GM23338 (cell line): ENCODE measurements around the gene DCST2. TPM values are rescaled to one million over a fixed set of nuclear protein-coding genes. Genes with fewer than 3 reads are reported as not detected.

ENCODE experiments used
- ATAC-seq: fragments of 200-7000 bp; cut with Tn5 transposase; 3 replicates; pipeline ENCODE4 v1.9.1; 2020
- DNase-seq: peaks from one replicate; pipeline ENCODE4 v3.0.0-alpha.2; 2015; ENCODE audit warnings: low spot score
- H2AFZ ChIP-seq: fragments of 200-600 bp; sonication (generic); 2 replicates; pipeline ENCODE4 v1.8.0; 2016; ENCODE audit warnings: antibody characterized with exemption, mild to moderate bottlenecking, moderate library complexity
- H3F3A ChIP-seq: fragments of 200-600 bp; sonication (generic); replicated peaks from 2 replicates; pipeline ENCODE4 v1.8.0; 2017; ENCODE audit warnings: antibody characterized with exemption, mixed run types, low read depth
- H3K27ac ChIP-seq: fragments of 200-600 bp; sonication (generic); 2 replicates; pipeline ENCODE4 v1.6.1; 2016; ENCODE audit warnings: low read depth
- H3K27me3 ChIP-seq: fragments of 200-600 bp; sonication (generic); 2 replicates; pipeline ENCODE4 v1.8.0; 2016; ENCODE audit warnings: mild to moderate bottlenecking, mixed run types, moderate library complexity; ENCODE audit not compliant: insufficient read depth
- H3K36me3 ChIP-seq: fragments of 200-600 bp; sonication (generic); 2 replicates; pipeline ENCODE4 v1.8.0; 2016; ENCODE audit warnings: mild to moderate bottlenecking; ENCODE audit not compliant: insufficient read depth
- H3K4me1 ChIP-seq: fragments of 200-600 bp; sonication (generic); 2 replicates; pipeline ENCODE4 v1.8.0; 2016; ENCODE audit warnings: mild to moderate bottlenecking, moderate library complexity; ENCODE audit not compliant: insufficient read depth
- H3K4me2 ChIP-seq: fragments of 200-600 bp; sonication (generic); 2 replicates; pipeline ENCODE4 v1.7.1; 2017; ENCODE audit warnings: mixed run types
- H3K4me3 ChIP-seq: fragments of 200-600 bp; sonication (generic); 2 replicates; pipeline ENCODE4 v1.6.1; 2016; ENCODE audit warnings: mixed run types
- H3K79me2 ChIP-seq: fragments of 200-600 bp; sonication (generic); replicated peaks from 2 replicates; pipeline ENCODE4 v1.8.0; 2017; ENCODE audit warnings: mild to moderate bottlenecking; ENCODE audit not compliant: insufficient read depth
- H3K9me2 ChIP-seq: fragments of 200-600 bp; sonication (generic); 2 replicates; pipeline ENCODE4 v1.8.0; 2017; ENCODE audit not compliant: insufficient read depth
- H4K20me1 ChIP-seq: fragments of 200-600 bp; sonication (generic); replicated peaks from 2 replicates; pipeline ENCODE4 v1.8.0; 2017; ENCODE audit warnings: mild to moderate bottlenecking; ENCODE audit not compliant: insufficient read depth
- H3K27ac Mint-ChIP-seq: 2 replicates; pipeline ENCODE4 v1.8.0; 2020; ENCODE audit warnings: inconsistent platforms, mild to moderate bottlenecking, moderate library complexity, mixed read lengths
- H3K27me3 Mint-ChIP-seq: 3 replicates; pipeline ENCODE4 v1.8.0; 2022; ENCODE audit warnings: low read depth, mild to moderate bottlenecking, moderate library complexity, mixed read lengths, inconsistent platforms; ENCODE audit not compliant: insufficient read depth, poor library complexity
- H3K36me3 Mint-ChIP-seq: 3 replicates; pipeline ENCODE4 v1.8.0; 2021; ENCODE audit warnings: low read depth, mild to moderate bottlenecking, inconsistent platforms, moderate library complexity, mixed read lengths
- H3K4me1 Mint-ChIP-seq: 3 replicates; pipeline ENCODE4 v1.8.0; 2020; ENCODE audit warnings: mild to moderate bottlenecking, inconsistent platforms, mixed read lengths
- H3K4me3 Mint-ChIP-seq: 3 replicates; pipeline ENCODE4 v1.8.0; 2021; ENCODE audit warnings: moderate library complexity, mild to moderate bottlenecking, inconsistent platforms, mixed read lengths
- H3K9me3 Mint-ChIP-seq: 3 replicates; pipeline ENCODE4 v1.8.0; 2020; ENCODE audit warnings: moderate library complexity, mild to moderate bottlenecking, inconsistent platforms, mixed read lengths
- CREB1 ChIP-seq: fragments of 250-450 bp; sonication (Bioruptor Pico); IDR thresholded peaks from 2 replicates; pipeline ENCODE4 v1.5.0; 2020; ENCODE audit warnings: low read depth, mild to moderate bottlenecking, moderate library complexity
- CTCF ChIP-seq, 2 experiments: fragments of 200-600 bp in 1 of 2; sonication (generic) in 1 of 2; conservative IDR thresholded peaks; 2 replicates each; pipeline versions ENCODE4 v1.5.1 to v1.6.1; 2016 to 2017; ENCODE audit warnings: antibody characterized with exemption in 2 of 2, low read depth in 2 of 2, mild to moderate bottlenecking in 2 of 2, moderate library complexity in 1 of 2
- ETS1 ChIP-seq: IDR thresholded peaks from 2 replicates; pipeline ENCODE4 v1.6.1; 2016; ENCODE audit warnings: antibody characterized with exemption
- EZH2 ChIP-seq: fragments of 200-600 bp; sonication (generic); IDR thresholded peaks from one replicate; pipeline ENCODE4 v1.8.0; 2017; ENCODE audit warnings: antibody characterized with exemption, mild to moderate bottlenecking, low read depth; ENCODE audit not compliant: unreplicated experiment
- EZH2phosphoT487 ChIP-seq: fragments of 200-600 bp; sonication (generic); IDR thresholded peaks from one replicate; pipeline ENCODE4 v1.8.1; 2018; ENCODE audit warnings: antibody characterized with exemption; ENCODE audit not compliant: unreplicated experiment
- JUNB ChIP-seq: IDR thresholded peaks from one replicate; pipeline ENCODE4 v1.6.1; 2016; ENCODE audit warnings: antibody characterized with exemption; ENCODE audit not compliant: unreplicated experiment
- NANOG ChIP-seq: IDR thresholded peaks from 2 replicates; pipeline ENCODE4 v1.6.1; 2016; ENCODE audit warnings: antibody characterized with exemption, borderline replicate concordance
- POLR2AphosphoS5 ChIP-seq: IDR thresholded peaks from 2 replicates; pipeline ENCODE4 v1.6.1; 2016; ENCODE audit warnings: antibody characterized with exemption, low read depth
- REST ChIP-seq: IDR thresholded peaks from one replicate; pipeline ENCODE4 v1.6.1; 2018; ENCODE audit warnings: antibody characterized with exemption; ENCODE audit not compliant: unreplicated experiment
- STAT1 ChIP-seq: IDR thresholded peaks from one replicate; pipeline ENCODE4 v1.6.1; 2016; ENCODE audit warnings: antibody characterized with exemption; ENCODE audit not compliant: unreplicated experiment
- ZNF114 ChIP-seq: fragments of 250-450 bp; sonication (Bioruptor Pico); IDR thresholded peaks from 2 replicates; pipeline ENCODE4 v1.5.0; 2020; ENCODE audit warnings: mild to moderate bottlenecking, moderate library complexity
- ZNF331 ChIP-seq: fragments of 250-450 bp; sonication (Bioruptor Pico); IDR thresholded peaks from 2 replicates; pipeline ENCODE4 v1.5.0; 2020; ENCODE audit warnings: low read depth, mild to moderate bottlenecking, moderate library complexity
- polyA plus RNA-seq: library from polyadenylated mRNA; unstranded; fragments of >200 nt; fragmentation: Nextera tagmentation; extraction: Ambion mirVana; gene quantifications from 2 replicates; pipeline ENCODE4 v1.2.1, GENCODE V29; 2016
- total RNA-seq: library from RNA; depleted of rRNA; stranded (reverse); fragments of >200 nt; shearing (Covaris generic); gene quantifications from 2 replicates; pipeline ENCODE4 v1.2.3, GENCODE V29; 2014

DCST2 gene
- total and polyA plus RNA-seq, 2 experiments from 2014 or later, result 0.78 TPM; not detected in 1

- Mint-ChIP-seq H3K4me1 (peaks cover 47% of the 10 kb centered on the region), H3K27me3 (peaks cover 23% of the 10 kb centered on the region), H3K4me3 (no peak overlapping the region; the same call in 2 of the 3 replicates), H3K27ac (no peak overlapping the region), H3K9me3 (no peaks in the 10 kb centered on the region; the same call in 2 of the 3 replicates), H3K36me3 (no peaks in the 10 kb centered on the region; the same call in 2 of the 3 replicates)
- no peak overlapping the region for H3K4me2 ChIP-seq
- H3K4me1 ChIP-seq, result peaks cover 8% of the 10 kb centered on the region; the same call in 1 of the 2 replicates
- H3K9me2 ChIP-seq, result no peaks in the 10 kb centered on the region
- H2AFZ ChIP-seq, result no peak overlapping the region
- H3F3A ChIP-seq, result peaks cover 9% of the 10 kb centered on the region; the same call in 1 of the 2 replicates
- H3K79me2 ChIP-seq, result no peaks in the 10 kb centered on the region
- H3K27me3 ChIP-seq, result peaks cover 4% of the 10 kb centered on the region; the same call in 1 of the 2 replicates
- ATAC-seq (peak; percentile 91), DNase-seq (peak; percentile 93)
- no peak overlapping the region for H3K4me3 ChIP-seq
- no peak overlapping the region for H3K27ac ChIP-seq
- no peaks in the 10 kb centered on the region for H3K36me3 ChIP-seq
- TF ChIP-seq CREB1 (peak; percentile 9; the same call in 1 of the 2 replicates), EZH2 (no peak), JUNB (no peak), CTCF (conservative IDR thresholded peaks at IDR 0.05; ENCODE audit: low read depth in 2 of 2) (peak; percentile 80 to 86), STAT1 (no peak), ZNF114 (no peak)
- H4K20me1 ChIP-seq, result no peaks in the 10 kb centered on the region
Measured at GRCh38 chr1:155044812-155045657, 11.5 kb upstream of the DCST2 start.

- peaks cover 5% of the 10 kb centered on the region; the same call in 1 of the 2 replicates for H3K4me1 ChIP-seq
- no peak overlapping the region for H3K4me2 ChIP-seq
- peaks cover 23% of the 10 kb centered on the region for H3K27me3 Mint-ChIP-seq
- H3K36me3 Mint-ChIP-seq, result no peaks in the 10 kb centered on the region
- no peaks in the 10 kb centered on the region; the same call in 2 of the 3 replicates for H3K9me3 Mint-ChIP-seq
- H3K79me2 ChIP-seq, result no peaks in the 10 kb centered on the region
- no peaks in the 10 kb centered on the region for H4K20me1 ChIP-seq
- peaks cover 40% of the 10 kb centered on the region for H3K4me1 Mint-ChIP-seq
- H3K27ac Mint-ChIP-seq, result no peak overlapping the region
- DNase-seq (no peak), ATAC-seq (no peak)
- H2AFZ ChIP-seq, result no peak overlapping the region
- H3F3A ChIP-seq, result 0 out of 2 replicates have a peak, but pooled peaks cover 3% of the 10 kb centered on the region
- H3K36me3 ChIP-seq, result no peaks in the 10 kb centered on the region
- no peak for TF ChIP-seq POLR2AphosphoS5
- no peak for TF ChIP-seq EZH2phosphoT487
- no peak for TF ChIP-seq ETS1
- no peak for TF ChIP-seq REST
- no peak for TF ChIP-seq ZNF331 (CRISPR knock-in tag)
- no peak for TF ChIP-seq NANOG
- H3K4me3 ChIP-seq, result no peak overlapping the region
- no peak overlapping the region for H3K27ac ChIP-seq
- no peak overlapping the region; the same call in 2 of the 3 replicates for H3K4me3 Mint-ChIP-seq
- H3K9me2 ChIP-seq, result no peaks in the 10 kb centered on the region
- no peaks in the 10 kb centered on the region for H3K27me3 ChIP-seq
Measured at GRCh38 chr1:155044365-155044764, 10.8 kb upstream of the DCST2 start.
